Endothelial cell of umbilical vein (primary cell): ENCODE data around the gene SLC30A4. TPM values are rescaled to one million over a fixed set of nuclear protein-coding genes. Genes with fewer than 3 reads are reported as not detected.

Experiments used
- BruUV-seq: library from RNA; stranded (reverse); fragments of 400-500 nt; replicated peaks from 2 replicates; lab custom pipeline; 2021; lab: Mats Ljungman, UMichigan
- CTCF ChIA-PET: fragments of 300-600, 350-600 bp; sonication (Branson Sonifier 250); formaldehyde crosslinking; loops from one replicate; lab custom pipeline; 2021; ENCODE audit warnings: antibody characterized with exemption, inconsistent platforms; lab: Charles Lee
- POLR2A ChIA-PET: fragments of 300-600, 350-600 bp; sonication (Branson Sonifier 250); formaldehyde crosslinking; loops from one replicate; lab custom pipeline; 2021; ENCODE audit warnings: antibody characterized with exemption, inconsistent platforms; lab: Charles Lee
- DNase-seq: peaks from one replicate; pipeline ENCODE4 v3.0.0-alpha.2; 2011; ENCODE audit warnings: low read depth, low spot score
- FAIRE-seq: peaks from 2 replicates; lab custom pipeline; 2011; peaks lifted over from hg19 to GRCh38; lab: Jason Lieb, UNC
- H2AFZ ChIP-seq: 2 replicates; pipeline ENCODE4 v1.6.0; 2012; ENCODE audit warnings: low read depth, low read length, control low read depth, inconsistent platforms
- H3K27ac ChIP-seq: 2 replicates; pipeline ENCODE4 v1.5.1; 2011; ENCODE audit warnings: low read depth, mild to moderate bottlenecking, control low read depth, low read length, moderate library complexity; ENCODE audit not compliant: insufficient read depth
- H3K27me3 ChIP-seq, 2 experiments: 2 replicates each; pipeline versions ENCODE4 v1.6.0 to v1.6.1; 2011; ENCODE audit warnings: low read length in 2 of 2, mixed read lengths in 1 of 2; ENCODE audit not compliant: control insufficient read depth in 2 of 2, insufficient read depth in 2 of 2
- H3K36me3 ChIP-seq, 2 experiments: 2 replicates in 1 of 2; 3 replicates in 1 of 2; pipeline ENCODE4 v1.5.1; 2011; ENCODE audit warnings: low read length in 2 of 2, mild to moderate bottlenecking in 1 of 2, moderate library complexity in 1 of 2; ENCODE audit not compliant: control insufficient read depth in 2 of 2, insufficient read depth in 2 of 2; ENCODE audit errors: extremely low read depth in 1 of 2
- H3K4me1 ChIP-seq: 3 replicates; pipeline ENCODE4 v1.5.1; 2011; ENCODE audit warnings: mild to moderate bottlenecking, low read length; ENCODE audit not compliant: control insufficient read depth, insufficient read depth; ENCODE audit errors: extremely low read depth
- H3K4me2 ChIP-seq: 2 replicates; pipeline ENCODE4 v1.6.1; 2011; ENCODE audit warnings: low read length, control low read depth, mixed read lengths; ENCODE audit not compliant: insufficient read depth
- H3K4me3 ChIP-seq, 3 experiments: fragments of 200-600 bp in 1 of 3; sonication (generic), shearing (Covaris generic) in 1 of 3; replicated peaks in 1 of 3; 2 replicates each; pipeline ENCODE4 v1.5.1; 2011 to 2016; ENCODE audit warnings: control low read depth in 3 of 3, low read length in 3 of 3, mild to moderate bottlenecking in 2 of 3, inconsistent platforms in 1 of 3, low read depth in 1 of 3, moderate library complexity in 1 of 3; ENCODE audit not compliant: insufficient read depth in 1 of 3
- H3K79me2 ChIP-seq: 2 replicates; pipeline ENCODE4 v1.6.0; 2012; ENCODE audit warnings: low read length, inconsistent platforms; ENCODE audit not compliant: control insufficient read depth, insufficient read depth
- H3K9ac ChIP-seq: replicated peaks from 2 replicates; pipeline ENCODE3; 2011; ENCODE audit warnings: low read length, control low read depth; ENCODE audit not compliant: insufficient read depth; ENCODE audit errors: extremely low read depth
- H3K9me1 ChIP-seq: replicated peaks from 3 replicates; pipeline ENCODE4 v1.6.0; 2011; ENCODE audit warnings: mild to moderate bottlenecking, low read length; ENCODE audit not compliant: control insufficient read depth, insufficient read depth; ENCODE audit errors: extremely low read depth
- H3K9me3 ChIP-seq: replicated peaks from 2 replicates; pipeline ENCODE4 v1.5.1; 2012; ENCODE audit warnings: low read length, inconsistent platforms; ENCODE audit not compliant: control insufficient read depth, insufficient read depth
- H4K20me1 ChIP-seq: replicated peaks from 2 replicates; pipeline ENCODE3; 2011; ENCODE audit warnings: mild to moderate bottlenecking, low read length; ENCODE audit not compliant: control insufficient read depth, insufficient read depth; ENCODE audit errors: extremely low read depth
- CTCF ChIP-seq, 2 donors: IDR thresholded peaks; 1 replicate in 1 of 2; 2 replicates in 1 of 2; pipeline ENCODE4 v1.5.1; 2011; ENCODE audit warnings: low read length in 2 of 2, mild to moderate bottlenecking in 2 of 2, moderate library complexity in 2 of 2, control low read depth in 1 of 2, inconsistent platforms in 1 of 2, low read depth in 1 of 2; ENCODE audit not compliant: insufficient read depth in 1 of 2; ENCODE audit errors: extremely low read depth in 1 of 2
- EZH2 ChIP-seq: IDR thresholded peaks from 2 replicates; pipeline ENCODE4 v1.6.1; 2012; ENCODE audit warnings: borderline replicate concordance, low read depth, mild to moderate bottlenecking, moderate library complexity, low read length, inconsistent platforms; ENCODE audit not compliant: severe bottlenecking
- FOS ChIP-seq: IDR thresholded peaks from 2 replicates; pipeline ENCODE4 v1.6.1; 2011; ENCODE audit warnings: mild to moderate bottlenecking, low read length, moderate library complexity, borderline replicate concordance; ENCODE audit not compliant: insufficient read depth
- GATA2 ChIP-seq: IDR thresholded peaks from 2 replicates; pipeline ENCODE4 v1.7.0; 2011; ENCODE audit warnings: low read depth, mild to moderate bottlenecking, moderate library complexity, mixed read lengths, low read length; ENCODE audit not compliant: insufficient read length, insufficient read depth
- JUN ChIP-seq: IDR thresholded peaks from 2 replicates; pipeline ENCODE4 v1.6.1; 2011; ENCODE audit warnings: borderline replicate concordance, low read depth; ENCODE audit not compliant: insufficient read length, insufficient read depth
- MAX ChIP-seq: IDR thresholded peaks from 2 replicates; pipeline ENCODE4 v1.6.1; 2011; ENCODE audit not compliant: insufficient read depth, insufficient read length
- MYC ChIP-seq: IDR thresholded peaks from one replicate; pipeline ENCODE4 v1.6.1; 2011; ENCODE audit warnings: mild to moderate bottlenecking, low read depth, low read length
- POLR2A ChIP-seq: IDR thresholded peaks from 2 replicates; pipeline ENCODE4 v1.6.1; 2012; ENCODE audit warnings: low read depth, mild to moderate bottlenecking, control low read depth, low read length
- POLR2AphosphoS5 ChIP-seq: IDR thresholded peaks from 2 replicates; pipeline ENCODE4 v1.6.1; 2012; ENCODE audit warnings: low read depth, mild to moderate bottlenecking, control low read depth, low read length, moderate library complexity; ENCODE audit not compliant: insufficient read depth
- dilution Hi-C: fragments of 300-500 bp; cut with MboI; formaldehyde crosslinking; loops from one replicate; pipeline ENCODE4 v1.15.0; 2019; ENCODE audit warnings: low sequenced_read_pairs; ENCODE audit not compliant: extremely low pct_ligation_motif_present
- intact Hi-C: fragments of 100-400 bp; cut with micrococcal nuclease; formaldehyde crosslinking; loops from one replicate; pipeline ENCODE4 v1.10.0; 2022
- polyA plus RNA-seq, 4 experiments: library from polyadenylated mRNA; depleted of rRNA in 3 of 4; stranded (reverse) in 3 of 4; unstranded in 1 of 4; fragments of >200 nt; gene quantifications; 2 replicates each; pipeline versions ENCODE4 v1.2.1 to v1.2.3, GENCODE V29; 2011 to 2012; ENCODE audit warnings: missing spikeins in 1 of 4
- total RNA-seq: library from RNA; stranded (reverse); gene quantifications from 2 replicates; pipeline ENCODE4 v1.2.3, GENCODE V29; 2021

The SLC30A4 gene
- total and polyA plus RNA-seq, 2 donors (not counting 3 experiments of a cell fraction or from before 2014, with no cell fraction given): 2.7 to 3.9 TPM

GRCh38 chr15:45442507-45443135 lies 79.9 kb downstream of the SLC30A4 start:
- no peaks in the 10 kb centered on the region for H3K79me2 ChIP-seq
- POLR2A ChIA-PET: no interaction called here
- H2AFZ ChIP-seq: no peak overlapping the region
- no peak overlapping the region for H3K4me3 ChIP-seq
- no peaks in the 10 kb centered on the region for H3K36me3 ChIP-seq
- FAIRE-seq (no peak), DNase-seq (no peak)
- no peak overlapping the region for H3K4me2 ChIP-seq
- H3K9ac ChIP-seq: no peak overlapping the region
- intact Hi-C loops (no loop called here), dilution Hi-C loops (no loop called here)
- H3K27ac ChIP-seq: no peak overlapping the region
- H4K20me1 ChIP-seq: no peaks in the 10 kb centered on the region
- no peaks in the 10 kb centered on the region for H3K4me1 ChIP-seq
- H3K9me1 ChIP-seq: no peaks in the 10 kb centered on the region
- peaks cover 0 to 6% of the 10 kb centered on the region in 2 experiments for H3K27me3 ChIP-seq
- H3K9me3 ChIP-seq: no peaks in the 10 kb centered on the region
- TF ChIP-seq POLR2AphosphoS5 (no peak), GATA2 (no peak), FOS (no peak), EZH2 (no peak), JUN (no peak), MAX (no peak), POLR2A (no peak), MYC (no peak), CTCF (IDR thresholded peaks at IDR 0.05; ENCODE audit: extremely low read depth in 1 of 2, insufficient read depth in 1 of 2, low read depth in 1 of 2, low read length in 2 of 2) (no peak)
- BruUV-seq: no TSS peak
- CTCF ChIA-PET: interaction anchor here (1.2 to 1.9 kb wide), 4 partner anchors 10 to 279 kb away, joined by 3 to 4 read pairs (median 4); no protein-coding TSS in a partner anchor
